ACC112 (cell line): ENCODE data around the gene CAMTA1.

Experiments used
- H2AFZ ChIP-seq: fragments of 200-600 bp; sonication (generic); one replicate; pipeline ENCODE4 v1.6.0; 2017; ENCODE audit warnings: antibody characterized with exemption, low read length; ENCODE audit not compliant: unreplicated experiment
- H3K27ac ChIP-seq: fragments of 200-600 bp; sonication (generic); 2 replicates; pipeline ENCODE4 v1.5.1; 2014; ENCODE audit warnings: low read depth, mild to moderate bottlenecking, antibody characterized with exemption, low read length, moderate library complexity
- H3K27me3 ChIP-seq: fragments of 200-600 bp; sonication (generic); 2 replicates; pipeline ENCODE4 v1.6.1; 2014; ENCODE audit warnings: mild to moderate bottlenecking, antibody characterized with exemption, low read length, moderate library complexity, mixed read lengths; ENCODE audit not compliant: insufficient read depth
- H3K36me3 ChIP-seq: fragments of 200-600 bp; sonication (generic); 2 replicates; pipeline ENCODE4 v1.6.1; 2016; ENCODE audit warnings: mild to moderate bottlenecking, antibody characterized with exemption, low read length, moderate library complexity, mixed read lengths; ENCODE audit not compliant: insufficient read depth
- H3K4me1 ChIP-seq: fragments of 200-600 bp; sonication (generic); one replicate; pipeline ENCODE4 v1.6.1; 2016; ENCODE audit warnings: low read length, mixed read lengths; ENCODE audit not compliant: insufficient read depth, unreplicated experiment, control insufficient read depth
- H3K4me3 ChIP-seq: fragments of 200-600 bp; sonication (generic); 2 replicates; pipeline ENCODE4 v1.5.1; 2014; ENCODE audit warnings: mild to moderate bottlenecking, low read depth, low read length
- H3K79me2 ChIP-seq: fragments of 200-600 bp; sonication (generic); one replicate; pipeline ENCODE4 v1.6.0; 2016; ENCODE audit warnings: low read length; ENCODE audit not compliant: control insufficient read depth, unreplicated experiment, insufficient read depth

Gene CAMTA1

DNA sequence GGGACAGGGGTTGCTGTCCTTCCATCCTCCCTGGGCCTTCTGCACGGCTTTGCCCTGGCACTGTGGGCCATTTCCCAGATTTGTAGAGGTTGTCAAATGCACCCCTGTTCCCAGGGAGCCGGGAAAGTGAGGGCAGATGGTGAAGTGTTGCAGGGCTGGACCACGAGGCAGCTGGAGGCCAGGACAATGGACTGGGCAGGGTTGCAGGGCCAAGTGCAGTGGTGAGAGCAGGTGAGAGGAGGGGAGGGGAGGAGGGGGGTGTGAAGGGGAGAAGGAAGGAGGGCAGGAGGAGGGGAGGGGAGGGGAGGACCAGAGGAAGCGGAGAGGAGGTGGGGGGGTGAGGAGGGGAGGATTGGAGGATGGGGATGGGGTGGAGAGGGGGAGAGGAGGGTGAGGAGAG is 443.9 kb downstream of the CAMTA1 start:
- Histone ChIP-seq H3K27ac (no peak overlapping the region), H2AFZ (no peak overlapping the region), H3K27me3 (no peaks in the 10 kb centered on the region), H3K36me3 (no peaks in the 10 kb centered on the region), H3K79me2 (no peaks in the 10 kb centered on the region), H3K4me1 (no peaks in the 10 kb centered on the region), H3K4me3 (no peak overlapping the region)

DNA sequence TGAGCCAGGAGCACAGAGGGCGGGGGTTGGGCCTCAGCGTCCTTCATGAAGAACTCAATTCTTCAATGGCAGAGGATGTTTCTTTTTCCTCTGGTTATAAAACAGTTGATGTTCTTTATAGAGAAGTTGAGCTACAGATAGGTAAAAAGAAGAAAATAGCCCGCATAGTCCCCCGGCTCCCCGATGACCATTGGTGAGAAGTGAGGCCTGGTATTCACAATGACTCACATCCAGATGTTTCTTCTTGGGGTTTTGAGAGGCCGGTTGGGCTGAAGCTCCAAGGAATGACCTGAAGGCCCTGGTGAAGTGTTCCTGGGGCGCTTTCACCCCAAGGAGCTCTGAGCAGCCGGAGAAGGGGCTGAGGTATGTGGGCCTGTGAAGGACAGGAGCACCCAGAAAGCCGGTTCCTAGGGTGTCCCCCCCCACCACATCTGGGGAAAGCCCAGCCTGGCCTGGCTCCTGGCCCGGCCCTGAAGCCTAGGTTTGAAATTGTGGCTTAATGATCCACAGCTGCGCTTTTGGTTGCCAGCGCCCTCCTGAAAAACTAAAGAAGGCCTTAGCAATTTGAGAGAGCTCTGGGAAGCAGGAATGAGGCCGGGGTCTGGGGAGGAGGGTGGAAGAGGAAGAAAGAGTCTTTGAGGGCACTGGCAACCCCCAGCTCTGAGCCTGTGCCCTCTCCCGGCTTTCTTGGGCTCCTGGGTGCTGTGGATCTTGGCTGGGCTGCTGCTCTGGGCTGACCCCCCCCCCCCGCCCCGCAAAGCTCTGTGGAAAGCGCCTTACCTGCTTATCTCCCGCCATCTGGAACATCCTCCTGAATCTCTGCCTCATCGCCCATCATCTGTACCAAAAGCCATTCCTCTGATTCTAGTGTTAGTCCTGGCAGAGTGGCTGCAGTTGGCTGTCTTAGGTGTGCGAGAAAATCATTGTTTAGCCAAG is 444.7 kb downstream of the CAMTA1 start:
- H3K27me3 ChIP-seq, result no peaks in the 10 kb centered on the region
- no peaks in the 10 kb centered on the region for H3K79me2 ChIP-seq
- H3K27ac ChIP-seq, result no peak overlapping the region
- no peaks in the 10 kb centered on the region for H3K4me1 ChIP-seq
- no peak overlapping the region for H2AFZ ChIP-seq
- no peak overlapping the region for H3K4me3 ChIP-seq
- H3K36me3 ChIP-seq, result no peaks in the 10 kb centered on the region

DNA sequence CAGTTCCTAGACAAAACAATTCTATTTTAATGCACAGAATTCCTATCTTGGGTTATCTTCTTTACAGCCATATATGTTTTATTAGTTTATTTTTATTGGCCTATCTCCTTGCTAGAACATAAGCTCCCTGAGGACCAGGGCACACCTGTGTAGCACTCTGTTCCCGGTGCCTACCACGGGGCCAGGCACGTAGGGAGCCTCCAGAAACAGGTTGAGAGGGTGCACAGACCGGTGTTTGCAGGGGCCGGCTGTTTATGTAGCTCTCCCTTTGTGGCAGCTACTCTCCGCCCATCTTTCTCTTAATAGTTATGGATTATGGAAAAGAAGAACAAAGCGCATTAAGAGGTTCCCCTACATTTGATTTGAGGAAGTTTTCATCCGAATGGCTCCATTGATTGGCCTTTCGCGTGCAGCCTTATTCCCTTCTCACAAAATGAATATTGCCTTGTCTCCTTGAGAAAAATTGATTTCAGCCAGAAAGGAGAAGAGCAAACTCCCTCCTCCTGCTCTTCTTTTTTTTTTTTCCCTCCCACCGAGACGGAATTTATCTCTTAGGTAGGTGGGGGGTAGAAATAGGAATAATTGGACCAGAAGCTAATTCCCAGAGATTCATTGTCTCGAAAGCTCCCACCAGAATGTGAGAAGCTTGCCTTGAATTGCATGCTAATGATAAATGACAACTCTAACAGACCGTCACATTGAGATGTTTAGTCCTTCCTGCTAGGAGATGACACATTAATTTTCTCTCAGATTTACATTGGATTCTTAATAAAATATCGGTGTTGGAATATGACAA is 447.4 kb downstream of the CAMTA1 start:
- Histone ChIP-seq H2AFZ (no peak overlapping the region), H3K36me3 (no peaks in the 10 kb centered on the region), H3K4me1 (no peaks in the 10 kb centered on the region), H3K27ac (no peak overlapping the region), H3K4me3 (no peak overlapping the region), H3K79me2 (no peaks in the 10 kb centered on the region), H3K27me3 (no peaks in the 10 kb centered on the region)

DNA sequence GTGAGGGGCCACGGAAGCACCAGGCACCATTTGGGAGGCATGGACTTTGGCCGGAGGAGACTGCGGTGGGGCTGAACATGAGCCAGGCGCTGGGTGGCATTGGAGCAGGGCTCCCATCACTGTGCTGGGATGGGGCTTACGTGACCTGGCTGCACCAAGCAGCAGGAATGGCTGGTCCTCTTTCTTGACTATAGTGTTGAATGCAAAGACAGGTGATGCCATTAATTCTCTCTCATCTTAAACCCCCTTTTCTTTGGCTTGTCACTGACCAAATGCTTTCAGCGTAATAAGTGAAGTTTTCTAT is 447.9 kb downstream of the CAMTA1 start:
- Histone ChIP-seq H3K36me3 (no peaks in the 10 kb centered on the region), H3K27ac (no peak overlapping the region), H3K27me3 (no peaks in the 10 kb centered on the region), H2AFZ (no peak overlapping the region), H3K4me1 (no peaks in the 10 kb centered on the region), H3K79me2 (no peaks in the 10 kb centered on the region), H3K4me3 (no peak overlapping the region)

DNA sequence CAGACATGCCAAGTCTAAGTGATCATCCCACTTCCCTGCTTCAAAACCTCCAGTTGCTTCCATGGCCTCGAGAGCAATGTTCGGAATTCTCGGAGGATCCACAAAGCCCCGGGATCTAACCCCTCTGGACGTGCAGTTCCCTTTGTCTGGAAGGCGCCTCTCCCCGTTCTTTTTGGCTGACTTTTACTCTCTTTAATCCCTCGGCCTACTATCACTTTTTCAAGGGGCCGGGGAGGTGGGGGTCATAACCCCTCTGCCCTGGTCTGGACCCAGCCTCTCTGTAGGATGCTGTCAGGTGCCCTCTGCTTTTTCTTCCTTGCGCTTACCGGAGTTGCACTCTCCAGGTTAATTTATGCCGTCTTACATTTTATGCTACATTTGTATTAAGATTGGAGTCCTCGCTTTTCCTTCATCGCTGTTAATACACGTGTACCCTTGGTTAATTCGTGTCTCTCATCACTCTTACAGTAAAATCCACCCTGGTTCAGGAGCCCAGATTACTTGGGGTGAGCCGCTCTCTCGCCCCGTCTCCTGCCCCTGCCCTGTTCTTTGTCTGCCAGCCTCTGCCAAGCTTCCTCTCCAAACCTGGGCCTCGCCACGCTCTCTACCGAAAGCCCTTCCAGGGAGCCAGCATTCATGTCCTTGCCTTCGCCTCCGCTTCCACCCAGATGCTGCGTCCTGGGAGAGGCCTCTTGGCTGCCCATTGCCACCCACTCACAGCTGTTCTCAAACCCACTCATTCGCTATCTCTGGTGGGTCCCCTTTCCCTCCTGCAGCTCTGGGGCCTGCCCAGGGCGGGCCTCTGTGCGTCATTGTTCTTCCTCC is 448.6 kb downstream of the CAMTA1 start:
- no peak overlapping the region for H2AFZ ChIP-seq
- no peaks in the 10 kb centered on the region for H3K79me2 ChIP-seq
- no peaks in the 10 kb centered on the region for H3K4me1 ChIP-seq
- H3K36me3 ChIP-seq, result no peaks in the 10 kb centered on the region
- no peak overlapping the region for H3K27ac ChIP-seq
- H3K4me3 ChIP-seq, result no peak overlapping the region
- H3K27me3 ChIP-seq, result no peaks in the 10 kb centered on the region

DNA sequence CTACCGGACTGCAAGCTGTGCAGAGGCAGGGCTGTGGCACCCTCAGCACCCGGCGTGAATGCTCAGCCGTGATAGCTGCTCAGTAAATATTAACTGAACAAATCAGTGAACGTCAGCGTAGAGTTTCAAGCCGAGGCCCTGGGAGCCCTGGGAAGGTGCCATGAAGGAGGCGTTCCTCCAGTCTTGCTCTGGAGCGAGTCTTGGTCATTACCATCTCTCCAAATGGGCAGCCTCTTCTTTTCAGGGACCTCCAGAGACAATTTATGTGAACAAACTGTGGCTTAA is 449.2 kb downstream of the CAMTA1 start:
- Histone ChIP-seq H3K79me2 (no peaks in the 10 kb centered on the region), H3K27ac (no peak overlapping the region), H3K36me3 (no peaks in the 10 kb centered on the region), H3K4me3 (no peak overlapping the region), H3K27me3 (no peaks in the 10 kb centered on the region), H3K4me1 (no peaks in the 10 kb centered on the region), H2AFZ (no peak overlapping the region)

DNA sequence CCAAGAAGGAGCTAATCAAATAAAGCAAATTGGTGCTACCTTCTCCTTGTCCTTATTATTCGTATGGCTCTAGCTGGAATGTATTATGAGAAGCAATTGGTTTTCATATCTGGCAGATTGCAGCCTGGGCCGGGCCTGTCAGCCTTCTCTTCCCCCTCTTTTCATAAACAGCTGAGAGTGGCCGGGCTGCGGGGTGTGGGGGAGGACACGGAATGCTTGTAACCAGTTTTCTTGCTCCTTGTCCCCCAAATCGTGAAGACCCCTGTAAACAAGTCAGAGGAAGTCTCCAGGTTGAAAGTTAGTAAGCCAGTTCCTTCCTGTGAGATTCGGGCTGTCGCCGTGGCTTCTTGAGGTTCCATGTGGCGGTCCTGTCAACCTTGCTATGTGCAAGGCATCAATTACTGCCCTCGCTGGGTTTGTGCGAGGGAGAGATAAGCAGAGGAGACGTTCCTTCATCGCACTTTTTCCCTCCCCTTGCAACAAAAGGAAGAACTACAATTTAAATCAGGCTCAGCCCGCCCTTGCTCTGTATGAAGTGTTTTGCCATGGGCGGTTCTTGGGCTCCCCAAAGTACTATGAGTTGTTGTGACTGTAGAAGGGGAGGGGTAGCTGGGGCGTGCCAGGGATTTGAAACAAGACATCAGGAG is 450.7 kb downstream of the CAMTA1 start:
- no peak overlapping the region for H3K27ac ChIP-seq
- H3K4me3 ChIP-seq, result no peak overlapping the region
- H3K27me3 ChIP-seq, result no peaks in the 10 kb centered on the region
- no peaks in the 10 kb centered on the region for H3K79me2 ChIP-seq
- no peaks in the 10 kb centered on the region for H3K36me3 ChIP-seq
- no peak overlapping the region for H2AFZ ChIP-seq
- no peaks in the 10 kb centered on the region for H3K4me1 ChIP-seq

DNA sequence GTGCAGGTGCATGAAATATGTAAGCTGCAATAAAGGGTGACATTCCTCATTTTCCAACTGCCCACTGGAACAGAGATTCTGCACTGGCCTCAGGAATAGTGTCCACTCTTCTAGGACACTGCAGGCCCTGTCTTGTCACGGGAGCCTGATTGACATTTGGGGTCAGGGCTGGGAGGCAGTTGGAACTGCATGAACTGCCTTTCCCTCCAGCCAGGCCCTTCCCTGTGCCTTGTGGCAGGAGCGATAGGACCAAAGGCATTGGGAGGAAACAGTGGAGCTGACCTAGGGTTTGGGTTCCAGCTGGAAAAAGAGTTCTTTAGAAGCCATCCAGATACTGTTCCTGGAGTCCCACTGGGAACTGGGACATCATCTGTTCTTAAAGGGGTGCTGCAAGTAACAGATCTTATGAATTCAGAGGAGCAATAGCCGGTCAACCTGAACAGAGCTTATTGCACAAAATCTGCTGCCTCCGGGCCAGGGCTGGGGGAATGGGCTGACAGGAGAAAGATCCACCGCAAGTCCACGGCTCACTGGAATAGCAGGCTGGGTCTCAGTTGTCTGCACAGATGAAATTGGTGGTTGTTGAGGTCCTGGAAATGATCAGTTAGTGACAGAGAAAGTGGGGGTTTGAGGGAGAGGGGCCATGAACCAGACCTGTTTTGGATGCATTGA is 451.7 kb downstream of the CAMTA1 start:
- Histone ChIP-seq H3K27ac (no peak overlapping the region), H3K4me1 (no peaks in the 10 kb centered on the region), H3K4me3 (no peak overlapping the region), H3K36me3 (no peaks in the 10 kb centered on the region), H3K79me2 (no peaks in the 10 kb centered on the region), H2AFZ (no peak overlapping the region), H3K27me3 (no peaks in the 10 kb centered on the region)

DNA sequence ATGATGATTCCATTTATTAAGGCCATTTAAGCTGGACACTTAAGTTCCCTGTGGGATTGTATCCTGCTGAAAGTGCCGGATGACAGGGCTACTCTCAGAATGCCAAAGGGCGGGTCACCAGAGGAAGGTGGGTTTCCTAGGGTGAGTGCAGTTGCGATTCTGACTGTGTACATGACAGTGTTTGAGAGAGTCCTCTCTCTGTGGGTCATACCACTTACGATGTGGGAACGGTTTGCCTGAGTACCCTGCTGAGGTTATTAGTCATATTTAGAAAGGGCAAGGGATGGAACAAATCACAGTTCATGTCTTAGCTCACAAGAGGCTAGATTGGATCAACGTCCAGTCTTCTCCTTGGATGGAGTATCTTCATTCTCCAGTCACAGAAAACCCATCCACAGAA is 461.9 kb downstream of the CAMTA1 start:
- no peaks in the 10 kb centered on the region for H3K4me1 ChIP-seq
- H3K27me3 ChIP-seq, result no peaks in the 10 kb centered on the region

More for the DNA sequence above, 461.9 kb downstream of the CAMTA1 start:
- no peaks in the 10 kb centered on the region for H3K79me2 ChIP-seq
- no peaks in the 10 kb centered on the region for H3K36me3 ChIP-seq
- no peak overlapping the region for H3K4me3 ChIP-seq
- no peak overlapping the region for H3K27ac ChIP-seq
- H2AFZ ChIP-seq, result no peak overlapping the region
